ENCODE results near the gene BCAR1. TPM values are rescaled to one million over a fixed set of nuclear protein-coding genes. Genes with fewer than 3 reads are reported as not detected.
A peak's percentile ranks its signal among the peaks of the same experiment; 100 is the strongest.
"Not testable (repeated sequence)": the region's sequence is repeated elsewhere in the genome, so short reads cannot be mapped to it uniquely, and the experiment has no call there.

Gene BCAR1
- total RNA-seq, 4 donors from 2014 or later: 26.5 to 39.2 (median 30.9) TPM

DNA sequence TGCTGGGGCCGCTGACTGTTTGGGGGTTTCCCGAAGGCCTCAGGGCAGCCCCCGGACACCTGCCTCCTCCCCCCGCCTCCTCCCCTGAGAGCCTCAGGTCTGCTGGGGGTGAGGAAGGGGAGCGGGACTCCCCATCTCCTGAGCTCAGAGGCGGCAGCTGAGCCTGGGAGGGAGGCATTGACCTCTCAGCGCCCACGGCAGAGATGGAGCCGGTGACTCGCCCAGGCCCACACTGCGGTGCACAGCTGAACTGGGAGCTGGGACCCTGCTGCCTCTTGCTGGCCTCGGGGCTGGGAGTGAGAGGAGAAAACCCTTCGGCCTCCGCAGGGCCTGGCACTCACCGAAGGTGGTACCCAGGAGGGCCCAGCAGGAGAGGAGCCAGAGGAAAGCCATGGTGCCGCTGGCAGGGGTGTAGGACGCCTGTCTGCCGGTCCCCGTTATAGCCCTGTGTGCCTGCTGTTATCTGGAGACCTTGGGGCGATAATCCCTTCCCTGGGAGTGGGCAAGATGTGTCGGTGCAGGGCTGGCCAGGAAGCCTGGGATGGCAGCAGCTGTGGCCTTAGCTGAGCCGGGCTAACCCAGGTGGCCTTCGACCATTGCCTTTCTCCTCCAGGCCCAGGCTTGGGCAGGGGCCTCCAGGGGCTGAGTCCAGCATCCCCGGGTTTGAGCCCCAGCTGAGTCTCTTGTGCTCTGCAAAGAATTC lies 44.5 kb downstream of the BCAR1 start, which contains the start of gene CTRB2:
CTRB2 (minus strand) TSS at position 413 of the 703 bp plus-strand sequence; CDS start at position 393, 20 bp downstream.
- no peak for DNase-seq (ENCODE audit: low spot score in 2 of 2)
- no peaks in the 10 kb centered on the region for H3K27me3 ChIP-seq
- 86% methylated on average over 16 of the region's 24 CpGs for WGBS

DNA sequence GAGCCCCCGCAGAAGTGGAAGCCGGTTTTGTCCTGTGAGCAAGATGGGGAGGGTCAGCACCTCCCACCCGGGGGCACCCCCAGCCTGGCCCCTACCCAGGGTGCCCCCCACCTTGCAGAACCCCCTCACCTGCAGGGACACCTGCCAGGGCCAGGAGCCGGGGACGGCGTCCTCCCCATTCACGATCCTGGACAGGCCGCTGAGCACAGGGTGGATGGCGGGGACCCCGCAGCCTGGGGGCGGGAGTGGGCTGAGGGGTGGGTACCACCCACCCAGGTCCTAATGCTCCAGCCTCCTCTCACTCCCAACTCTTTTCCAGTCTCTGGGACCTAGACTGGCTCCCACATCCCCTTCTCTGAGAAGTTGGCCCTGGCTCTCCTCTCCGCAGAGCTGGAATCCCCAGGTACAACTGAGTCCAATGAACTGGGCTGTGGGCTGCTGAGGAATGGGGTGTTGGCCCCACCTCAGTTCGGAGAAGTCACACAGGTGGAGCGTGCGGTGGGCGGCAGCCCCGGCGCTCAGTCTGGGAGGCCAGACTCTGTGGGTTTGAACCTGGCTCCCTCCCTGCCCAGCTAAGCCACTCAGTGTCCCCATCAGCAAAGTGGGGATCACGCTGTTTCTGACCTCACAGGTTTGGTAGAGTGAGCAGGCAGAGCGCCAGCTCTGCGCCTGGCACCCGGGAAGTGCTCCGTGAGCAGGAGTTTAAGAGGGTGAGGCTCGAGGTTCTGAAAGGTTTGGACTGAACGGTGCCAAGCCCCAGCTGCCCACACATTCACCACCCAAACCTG lies 45.3 kb downstream of the BCAR1 start:
- H3K9me3 ChIP-seq; H3K27me3 ChIP-seq; H3K4me3 ChIP-seq; DNase-seq (ENCODE audit: low spot score in 2 of 2); H3K27ac ChIP-seq; H3K4me1 ChIP-seq; H3K36me3 ChIP-seq: not testable (repeated sequence)
- 43% methylated on average over 6 of the region's 25 CpGs for WGBS

More for the DNA sequence above, 44.5 kb downstream of the BCAR1 start, which contains the start of gene CTRB2:
- H3K4me3 ChIP-seq: no peak within 1 kb of the TSS
- H3K9me3 ChIP-seq: no peaks in the 10 kb centered on the region
- no peaks in the 10 kb centered on the region for H3K36me3 ChIP-seq
- no peak within 1 kb of the TSS for H3K27ac ChIP-seq
- H3K4me1 ChIP-seq: peaks cover 5% of the 10 kb centered on the region
- TF ChIP-seq, protein P1, sequence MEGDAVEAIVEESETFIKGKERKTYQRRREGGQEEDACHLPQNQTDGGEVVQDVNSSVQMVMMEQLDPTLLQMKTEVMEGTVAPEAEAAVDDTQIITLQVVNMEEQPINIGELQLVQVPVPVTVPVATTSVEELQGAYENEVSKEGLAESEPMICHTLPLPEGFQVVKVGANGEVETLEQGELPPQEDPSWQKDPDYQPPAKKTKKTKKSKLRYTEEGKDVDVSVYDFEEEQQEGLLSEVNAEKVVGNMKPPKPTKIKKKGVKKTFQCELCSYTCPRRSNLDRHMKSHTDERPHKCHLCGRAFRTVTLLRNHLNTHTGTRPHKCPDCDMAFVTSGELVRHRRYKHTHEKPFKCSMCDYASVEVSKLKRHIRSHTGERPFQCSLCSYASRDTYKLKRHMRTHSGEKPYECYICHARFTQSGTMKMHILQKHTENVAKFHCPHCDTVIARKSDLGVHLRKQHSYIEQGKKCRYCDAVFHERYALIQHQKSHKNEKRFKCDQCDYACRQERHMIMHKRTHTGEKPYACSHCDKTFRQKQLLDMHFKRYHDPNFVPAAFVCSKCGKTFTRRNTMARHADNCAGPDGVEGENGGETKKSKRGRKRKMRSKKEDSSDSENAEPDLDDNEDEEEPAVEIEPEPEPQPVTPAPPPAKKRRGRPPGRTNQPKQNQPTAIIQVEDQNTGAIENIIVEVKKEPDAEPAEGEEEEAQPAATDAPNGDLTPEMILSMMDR (IDR thresholded peaks at IDR 0.05): no peak
- TF ChIP-seq EP300 (IDR thresholded peaks at IDR 0.05) (no peak), POLR2AphosphoS5 (IDR thresholded peaks at IDR 0.05) (no peak), POLR2A (IDR thresholded peaks at IDR 0.05) (no peak)

DNA sequence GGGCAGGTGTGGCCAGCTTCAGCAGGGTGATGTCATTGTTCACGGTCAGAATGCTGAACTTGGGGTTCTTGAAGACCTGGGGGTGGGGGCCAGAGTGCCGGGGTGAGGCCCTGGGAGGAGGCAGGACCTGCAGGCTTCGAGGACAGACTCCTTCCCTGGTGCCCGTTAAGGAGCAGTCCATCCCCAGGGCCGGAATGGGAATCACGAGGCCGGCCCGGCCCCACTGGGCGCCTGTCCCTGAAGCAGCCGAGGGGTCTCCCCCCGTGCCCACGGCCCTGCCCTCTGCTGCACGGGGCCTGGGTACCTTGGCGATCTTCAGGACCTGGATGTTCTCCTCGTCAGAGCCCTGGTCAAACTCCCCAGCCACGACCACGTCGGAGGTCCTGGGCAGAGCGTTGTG lies 46.0 kb downstream of the BCAR1 start:
- H3K36me3 ChIP-seq; H3K4me1 ChIP-seq; H3K4me3 ChIP-seq; H3K9me3 ChIP-seq; H3K27me3 ChIP-seq; H3K27ac ChIP-seq; DNase-seq (ENCODE audit: low spot score in 2 of 2): not testable (repeated sequence)
- WGBS: no CpG with 5 or more reads among the region's 19 CpGs

DNA sequence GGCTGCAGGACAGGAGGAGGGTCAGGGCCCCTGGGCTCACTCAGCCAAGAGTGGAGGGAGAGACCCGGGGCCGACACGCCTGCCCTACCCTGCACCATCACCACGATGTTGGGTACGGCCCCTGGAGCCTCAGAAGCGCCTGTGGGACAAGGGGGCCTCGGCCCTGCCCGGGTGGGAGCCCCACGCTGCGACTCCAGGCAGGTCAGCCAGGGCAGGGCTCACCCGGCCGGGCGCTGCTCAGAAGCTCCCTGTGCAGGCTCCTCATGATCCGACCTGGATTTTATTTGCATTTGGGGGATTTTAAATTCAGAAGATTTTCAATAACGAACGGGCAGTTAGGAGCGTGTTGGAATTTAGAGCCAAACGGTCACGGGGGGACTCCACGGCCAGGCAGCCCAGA lies 46.5 kb downstream of the BCAR1 start:
- not testable (repeated sequence) for H3K4me3 ChIP-seq; H3K27ac ChIP-seq; H3K4me1 ChIP-seq; H3K36me3 ChIP-seq; H3K27me3 ChIP-seq; DNase-seq (ENCODE audit: low spot score in 2 of 2); H3K9me3 ChIP-seq
- no CpG with 5 or more reads among the region's 20 CpGs for WGBS

DNA sequence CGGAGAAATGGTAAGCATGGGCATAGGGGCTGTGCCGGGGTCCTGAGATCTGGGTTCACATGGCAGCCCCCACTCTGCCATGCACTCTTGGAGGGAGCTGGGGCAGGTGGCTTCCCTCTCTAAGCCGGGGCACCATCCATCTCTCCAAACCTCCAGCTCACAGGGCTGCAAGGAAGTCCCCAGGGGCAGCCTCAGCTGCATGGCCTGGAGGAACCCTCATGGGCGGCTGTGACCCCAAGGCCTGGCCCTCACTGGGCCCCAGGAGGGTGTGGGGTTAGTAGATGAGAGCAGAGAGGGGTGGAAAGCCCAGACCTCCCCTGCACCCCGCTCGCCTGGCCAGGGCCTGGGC lies 47.0 kb downstream of the BCAR1 start:
- no CpG with 5 or more reads among the region's 6 CpGs for WGBS
- H3K27ac ChIP-seq: no peak overlapping the region
- no peaks in the 10 kb centered on the region for H3K36me3 ChIP-seq
- no peaks in the 10 kb centered on the region for H3K9me3 ChIP-seq
- H3K4me3 ChIP-seq: no peak overlapping the region
- H3K27me3 ChIP-seq: no peaks in the 10 kb centered on the region
- TF ChIP-seq POLR2A (IDR thresholded peaks at IDR 0.05) (no peak), POLR2AphosphoS5 (IDR thresholded peaks at IDR 0.05) (no peak), EP300 (IDR thresholded peaks at IDR 0.05) (no peak)
- TF ChIP-seq, protein P1 (IDR thresholded peaks at IDR 0.05): no peak
- peak in 1 of 2 donors; percentile 37 for DNase-seq (ENCODE audit: low spot score in 2 of 2)
- H3K4me1 ChIP-seq: peaks cover 5% of the 10 kb centered on the region

DNA sequence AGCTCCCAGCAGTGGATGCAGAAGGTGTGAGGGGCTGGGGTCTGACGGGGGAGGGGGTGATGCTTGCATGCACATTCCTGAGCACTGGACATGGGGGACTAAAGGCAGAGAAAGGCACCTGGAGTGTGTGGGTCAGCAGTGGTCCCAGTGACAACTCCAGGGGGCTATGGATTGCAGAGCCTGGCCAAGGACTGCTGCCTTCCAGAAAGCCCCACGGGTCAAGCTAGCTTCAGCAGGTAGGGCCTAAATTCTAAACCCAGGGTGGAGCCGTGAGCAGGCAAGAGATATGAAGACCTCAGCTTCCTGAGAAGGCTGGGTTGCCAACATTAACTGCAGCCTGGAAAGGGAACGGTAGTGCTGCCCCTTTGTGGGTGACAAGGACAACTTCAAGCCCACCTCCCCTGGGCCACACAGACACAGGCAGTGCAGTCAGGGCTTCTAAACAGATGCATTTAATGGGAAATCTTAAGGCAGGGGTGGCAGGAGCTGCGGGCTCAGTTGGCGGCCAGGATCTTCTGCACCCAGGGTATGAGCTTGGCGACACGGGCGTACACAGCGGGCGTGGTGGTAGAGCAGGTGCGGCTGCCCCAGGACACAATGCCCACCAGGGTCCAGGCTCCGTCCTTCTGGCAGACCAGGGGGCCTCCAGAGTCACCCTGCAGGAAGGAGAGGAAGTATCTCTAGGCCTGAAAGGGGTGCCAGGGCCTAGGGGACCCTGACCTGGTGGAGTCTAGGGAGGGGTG lies 47.6 kb downstream of the BCAR1 start:
- TF ChIP-seq POLR2AphosphoS5 (IDR thresholded peaks at IDR 0.05) (no peak), POLR2A (IDR thresholded peaks at IDR 0.05) (no peak)
- TF ChIP-seq, protein P1 (IDR thresholded peaks at IDR 0.05): no peak
- peak; percentile 38 to 70 for DNase-seq (ENCODE audit: low spot score in 2 of 2)
- WGBS: 84% methylated on average over 12 of the region's 13 CpGs
- Histone ChIP-seq H3K27ac (no peak overlapping the region), H3K4me3 (no peak overlapping the region), H3K4me1 (peaks cover 5% of the 10 kb centered on the region), H3K27me3 (no peaks in the 10 kb centered on the region), H3K9me3 (no peaks in the 10 kb centered on the region), H3K36me3 (no peaks in the 10 kb centered on the region)

All from suprapubic skin (tissue), 4 donors.